Hematopoietic multipotent progenitor cell treated with erythropoietin and hydrocortisone succinate and interleukin-3 and kit ligand, for 15 days (in vitro differentiated cells): ENCODE data around the gene ZNF614.
"Not testable (repeated sequence)": the region's sequence is repeated elsewhere in the genome, so short reads cannot be mapped to it uniquely, and the experiment has no call there.

ENCODE experiments used
- DNase-seq: peaks from one replicate; pipeline ENCODE4 v3.0.0-alpha.2; 2015; ENCODE audit warnings: low spot score

Gene ZNF614

DNA sequence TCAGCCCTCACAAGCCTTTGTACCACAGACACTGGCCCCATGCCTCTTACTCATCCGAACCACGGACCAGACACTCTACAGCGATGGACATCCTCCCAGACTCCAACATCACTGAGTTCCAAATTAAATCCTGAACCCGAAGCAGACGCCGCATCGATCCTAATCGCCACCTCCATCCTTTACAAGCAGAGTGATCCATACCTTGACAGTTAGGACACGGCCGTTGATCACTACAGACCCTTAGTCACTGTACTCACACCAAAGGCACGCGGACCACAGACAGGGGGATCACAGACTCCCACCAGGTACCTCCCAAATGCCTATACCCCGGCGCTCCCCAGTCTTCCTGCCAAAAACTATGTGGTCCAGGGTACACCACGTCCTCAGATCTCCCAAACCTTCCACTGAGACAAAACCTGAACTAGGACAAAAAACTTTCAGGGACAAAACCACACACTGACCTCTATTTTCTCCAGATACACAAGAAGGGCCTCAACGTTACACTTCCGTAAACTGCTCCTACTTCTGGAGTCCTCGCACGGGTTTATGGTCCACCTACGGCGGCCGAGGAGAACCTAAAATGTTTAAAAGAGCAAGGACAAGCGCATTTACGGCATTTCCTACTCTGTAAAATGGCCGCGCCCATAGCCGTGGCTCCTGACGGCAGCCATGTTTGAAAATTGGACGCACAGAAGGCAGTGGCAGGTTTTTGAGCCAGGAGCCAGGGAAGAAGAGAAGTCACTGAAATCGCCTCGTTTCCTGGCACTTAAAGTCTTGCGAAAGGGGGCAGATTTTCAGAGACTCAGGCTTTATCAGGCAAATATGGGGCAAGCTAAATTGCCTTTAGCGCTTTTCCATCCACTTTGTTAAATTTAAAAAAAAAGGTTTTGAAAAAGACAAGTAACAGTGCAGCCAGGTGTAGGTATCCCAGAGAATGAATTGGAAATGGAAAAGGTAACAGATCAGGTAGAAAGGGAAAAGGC is 41.6 kb downstream of the ZNF614 start, which contains the start of gene ZNF350:
TSS of gene ZNF350 (minus strand) at position 532 of the 983 bp plus-strand sequence. CDS start 12,480 bp downstream, outside the sequence.
- DNase-seq: peak; percentile 75

DNA sequence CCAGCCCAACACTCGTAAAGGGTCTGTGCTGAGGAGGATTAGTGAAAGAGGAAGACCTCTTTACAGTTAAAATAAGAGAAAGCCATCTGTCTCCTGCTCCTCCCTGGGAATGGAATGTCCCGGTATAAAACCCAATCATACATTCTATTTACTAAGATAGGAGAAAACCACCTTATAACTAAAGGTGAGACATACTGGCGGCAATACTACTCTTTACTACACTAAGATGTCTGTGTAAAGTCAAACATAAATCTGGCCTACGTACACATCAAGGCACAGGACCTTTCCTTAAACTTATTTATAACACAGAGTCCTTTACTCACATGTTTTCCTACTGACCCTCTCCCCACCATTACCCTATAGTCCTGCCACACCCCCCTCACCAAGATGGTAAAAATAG is 44.8 kb downstream of the ZNF614 start:
- no peak for DNase-seq

DNA sequence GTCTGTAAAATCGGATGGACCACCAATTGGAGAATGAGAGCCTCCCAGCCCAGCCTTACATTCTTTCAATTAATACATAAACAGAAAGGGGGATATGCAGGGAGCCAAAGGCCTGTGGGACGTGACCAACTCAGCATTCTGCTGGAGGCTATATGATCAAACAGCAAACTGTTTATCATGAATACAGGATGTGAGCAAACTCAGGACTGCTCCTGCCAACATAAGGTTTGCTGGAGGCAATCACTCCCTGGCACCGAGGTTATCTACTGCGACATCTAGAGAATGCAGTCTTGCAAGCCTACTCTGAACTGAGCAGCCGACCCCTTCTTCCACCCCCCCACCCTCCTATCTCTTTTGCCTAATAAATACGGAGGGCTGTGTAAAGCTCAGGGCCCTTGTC is 47.3 kb downstream of the ZNF614 start:
- not testable (repeated sequence) for DNase-seq

- DNase-seq: no peak
Observed at GRCh38 chr19:51980116-51980736, 48.0 kb downstream of the ZNF614 start.

GRCh38 chr19:51978882-51979281 is 49.3 kb downstream of the ZNF614 start:
- no peak for DNase-seq

DNA sequence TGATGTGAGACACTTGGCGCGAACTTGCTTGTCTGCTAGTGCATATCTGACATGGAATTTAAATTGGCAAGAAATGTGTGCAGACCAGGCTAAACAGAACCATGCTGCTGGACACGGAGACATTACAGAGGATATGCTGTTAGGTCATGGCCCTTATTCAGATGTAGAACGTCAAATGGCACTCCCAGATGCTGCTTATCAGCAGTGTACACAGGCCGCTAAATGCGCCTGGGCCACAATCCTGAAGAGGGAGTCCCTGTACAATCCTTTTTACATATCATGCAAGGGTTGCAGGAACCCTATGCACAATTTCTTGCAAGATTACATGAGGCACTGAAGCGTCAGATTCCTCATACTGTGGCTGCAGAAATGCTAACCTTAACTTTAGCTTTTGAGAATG is 50.8 kb downstream of the ZNF614 start:
- no peak for DNase-seq

DNA sequence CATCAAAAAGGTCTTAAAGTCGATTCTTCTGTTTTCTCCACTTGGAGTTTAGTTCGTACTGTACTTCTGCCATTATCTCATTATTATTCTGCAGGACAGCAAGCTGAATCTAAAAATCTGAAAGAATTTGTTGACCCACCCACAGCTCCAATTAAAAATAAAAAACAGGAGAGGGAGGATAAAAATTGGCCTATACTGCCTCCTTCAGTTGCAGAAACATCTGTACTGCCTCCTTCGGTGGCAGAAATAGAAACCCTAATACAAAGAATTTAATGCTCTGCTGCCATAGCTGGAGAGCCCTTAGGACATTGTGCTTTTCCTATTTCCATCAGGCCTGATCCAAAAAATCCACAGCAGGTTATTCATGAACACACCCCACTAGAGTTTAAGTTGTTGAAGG is 51.3 kb downstream of the ZNF614 start:
- DNase-seq: no peak

DNA sequence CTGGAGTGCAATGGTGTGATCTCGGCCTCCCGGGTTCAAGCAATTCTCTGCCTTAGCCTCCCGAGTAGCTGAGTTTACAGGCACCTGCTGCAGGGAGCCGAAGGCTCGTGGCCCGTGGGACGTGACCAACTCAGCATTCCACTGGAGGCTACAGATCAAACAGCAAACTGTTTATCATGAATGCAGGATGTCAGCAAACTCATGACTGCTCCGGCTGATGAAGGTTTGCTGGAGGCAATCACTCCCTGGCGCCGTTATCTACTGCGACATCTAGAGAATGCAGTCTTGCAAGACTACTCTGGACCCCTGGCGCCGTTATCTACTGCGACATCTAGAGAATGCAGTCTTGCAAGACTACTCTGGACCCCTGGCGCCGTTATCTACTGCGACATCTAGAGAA is 52.4 kb downstream of the ZNF614 start:
- not testable (repeated sequence) for DNase-seq

- DNase-seq: no peak
Observed at GRCh38 chr19:51971624-51972023, 56.6 kb downstream of the ZNF614 start.

DNA sequence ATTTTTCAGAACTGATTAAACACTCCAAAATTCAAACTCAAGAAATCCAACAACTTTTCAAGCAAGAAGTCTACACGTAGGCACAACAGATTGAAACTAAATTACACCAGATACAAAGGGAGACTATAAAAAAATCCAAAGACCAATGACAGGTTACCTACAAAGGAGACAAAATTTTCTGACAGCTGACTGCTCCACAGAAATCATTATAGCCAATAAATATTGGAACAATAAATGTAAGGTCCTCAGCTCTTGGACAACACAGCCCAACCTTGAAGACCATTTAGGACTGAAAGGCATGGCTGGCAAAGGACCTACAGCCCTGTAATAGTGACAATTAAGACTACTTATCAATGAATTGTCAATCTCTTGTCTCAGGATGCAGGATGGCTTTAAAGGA is 57.5 kb downstream of the ZNF614 start:
- DNase-seq: no peak

GRCh38 chr19:51965583-51965982 is 62.6 kb downstream of the ZNF614 start:
- DNase-seq: no peak
